H1 (cell line): ENCODE data around the gene KLHL5. TPM values are rescaled to one million over a fixed set of nuclear protein-coding genes. Genes with fewer than 3 reads are reported as not detected.

Experiments
- CTCF ChIA-PET: fragments of 300-600 bp; sonication (Branson Sonifier 250); formaldehyde crosslinking; loops from one replicate; lab custom pipeline; 2021; ENCODE audit not compliant: partially characterized antibody; lab: Charles Lee
- POLR2A ChIA-PET: fragments of 300-600 bp; sonication (Branson Sonifier 250); formaldehyde crosslinking; loops from one replicate; lab custom pipeline; 2021; ENCODE audit warnings: inconsistent platforms; ENCODE audit not compliant: partially characterized antibody; lab: Charles Lee
- DNase-seq, 2 experiments: peaks; one replicate each; pipeline versions ENCODE4 v3.0.0 to v3.0.0-alpha.2; 2010 to 2022; ENCODE audit warnings: low spot score in 2 of 2, low read depth in 1 of 2, mixed read lengths in 1 of 2
- FAIRE-seq: peaks from 2 replicates; lab custom pipeline; 2011; peaks lifted over from hg19 to GRCh38; lab: Jason Lieb, UNC
- H2AFZ ChIP-seq: 2 replicates; pipeline ENCODE4 v1.8.1; 2012; ENCODE audit warnings: low read length, inconsistent platforms
- H2AK5ac ChIP-seq: 2 replicates; pipeline ENCODE4 v1.6.1; 2013; ENCODE audit warnings: low read depth, low read length
- H2BK120ac ChIP-seq: replicated peaks from 2 replicates; pipeline ENCODE3; 2013; ENCODE audit warnings: low read depth, low read length, inconsistent platforms
- H2BK12ac ChIP-seq: 2 replicates; pipeline ENCODE4 v1.6.1; 2013; ENCODE audit warnings: low read depth, low read length
- H2BK15ac ChIP-seq: 2 replicates; pipeline ENCODE4 v1.6.1; 2013; ENCODE audit warnings: low read length
- H2BK20ac ChIP-seq: 2 replicates; pipeline ENCODE4 v1.6.1; 2013; ENCODE audit warnings: low read length
- H2BK5ac ChIP-seq: 2 replicates; pipeline ENCODE4 v1.6.1; 2013; ENCODE audit warnings: low read depth, low read length
- H3K14ac ChIP-seq: 2 replicates; pipeline ENCODE4 v1.6.1; 2013; ENCODE audit warnings: inconsistent platforms; ENCODE audit not compliant: insufficient read length
- H3K18ac ChIP-seq: 2 replicates; pipeline ENCODE4 v1.6.1; 2013; ENCODE audit warnings: low read length; ENCODE audit errors: extremely low read depth
- H3K23ac ChIP-seq: 2 replicates; pipeline ENCODE4 v1.6.1; 2013; ENCODE audit warnings: inconsistent platforms; ENCODE audit not compliant: insufficient read length
- H3K23me2 ChIP-seq: 2 replicates; pipeline ENCODE4 v1.6.1; 2013; ENCODE audit warnings: low read depth, low read length
- H3K27ac ChIP-seq: 2 replicates; pipeline ENCODE4 v1.6.1; 2011; ENCODE audit warnings: low read depth, low read length, inconsistent platforms
- H3K27me3 ChIP-seq, 4 experiments: replicated peaks in 1 of 4; 1 replicate in 1 of 4; 2 replicates in 3 of 4; pipeline versions ENCODE4 v1.6.1 to v1.8.1; 2011 to 2013; ENCODE audit warnings: low read length in 3 of 4, mild to moderate bottlenecking in 3 of 4, inconsistent platforms in 2 of 4, mixed read lengths in 2 of 4, moderate library complexity in 1 of 4; ENCODE audit not compliant: control insufficient read depth in 3 of 4, insufficient read depth in 3 of 4; ENCODE audit errors: extremely low read depth in 1 of 4
- H3K36me3 ChIP-seq, 4 experiments: 2 replicates each; pipeline versions ENCODE4 v1.6.1 to v1.8.1; 2011 to 2013; ENCODE audit warnings: mild to moderate bottlenecking in 4 of 4, low read length in 3 of 4, moderate library complexity in 2 of 4, control low read depth in 1 of 4, inconsistent platforms in 1 of 4; ENCODE audit not compliant: insufficient read depth in 4 of 4, control insufficient read depth in 2 of 4
- H3K4ac ChIP-seq: replicated peaks from 2 replicates; pipeline ENCODE3; 2013; ENCODE audit warnings: low read length, low read depth, mixed read lengths, inconsistent platforms; ENCODE audit not compliant: insufficient read length
- H3K4me1 ChIP-seq, 4 experiments: replicated peaks in 1 of 4; 1 replicate in 1 of 4; 2 replicates in 3 of 4; pipeline versions ENCODE4 v1.6.1 to v1.8.1; 2011 to 2013; ENCODE audit warnings: low read length in 3 of 4, inconsistent platforms in 2 of 4, mixed read lengths in 1 of 4; ENCODE audit not compliant: insufficient read depth in 4 of 4, control insufficient read depth in 3 of 4
- H3K4me2 ChIP-seq, 2 experiments: 2 replicates each; pipeline versions ENCODE4 v1.6.1 to v1.8.1; 2011 to 2013; ENCODE audit warnings: low read depth in 2 of 2, low read length in 2 of 2, control low read depth in 1 of 2, inconsistent platforms in 1 of 2, mild to moderate bottlenecking in 1 of 2; ENCODE audit not compliant: insufficient read depth in 1 of 2
- H3K4me3 ChIP-seq, 4 experiments: fragments of 200-600, 300-600 bp in 1 of 4; sonication (generic), shearing (Covaris generic), sonication (Bioruptor Twin) in 1 of 4; 2 replicates each; pipeline versions ENCODE4 v1.5.1 to v1.8.1; 2011 to 2016; ENCODE audit warnings: low read length in 4 of 4, low read depth in 3 of 4, control low read depth in 2 of 4, inconsistent platforms in 2 of 4, mild to moderate bottlenecking in 2 of 4, mixed read lengths in 1 of 4, moderate library complexity in 1 of 4; ENCODE audit not compliant: insufficient read depth in 2 of 4; ENCODE audit errors: extremely low read depth in 1 of 4
- H3K56ac ChIP-seq: replicated peaks from 2 replicates; pipeline ENCODE3; 2013; ENCODE audit warnings: low read depth, mild to moderate bottlenecking, mixed read lengths, low read length, inconsistent platforms; ENCODE audit not compliant: insufficient read length
- H3K79me1 ChIP-seq: 2 replicates; pipeline ENCODE4 v1.6.1; 2013; ENCODE audit warnings: low read depth, low read length, control low read depth
- H3K79me2 ChIP-seq, 2 experiments: 2 replicates each; pipeline versions ENCODE4 v1.6.1 to v1.8.1; 2012 to 2013; ENCODE audit warnings: low read length in 2 of 2, mild to moderate bottlenecking in 2 of 2, inconsistent platforms in 1 of 2; ENCODE audit not compliant: insufficient read depth in 2 of 2, control insufficient read depth in 1 of 2
- H3K9ac ChIP-seq, 4 experiments: replicated peaks in 1 of 4; 1 replicate in 1 of 4; 2 replicates in 3 of 4; pipeline versions ENCODE4 v1.6.1 to v1.8.1; 2011 to 2013; ENCODE audit warnings: low read depth in 3 of 4, low read length in 3 of 4, control low read depth in 2 of 4, mild to moderate bottlenecking in 2 of 4, moderate library complexity in 2 of 4, inconsistent platforms in 1 of 4; ENCODE audit errors: extremely low read depth in 1 of 4
- H3K9me3 ChIP-seq, 2 experiments: 2 replicates each; pipeline versions ENCODE4 v1.6.1 to v1.8.1; 2012 to 2013; ENCODE audit warnings: mild to moderate bottlenecking in 2 of 2, moderate library complexity in 2 of 2, control low read depth in 1 of 2, inconsistent platforms in 1 of 2, low read depth in 1 of 2, low read length in 1 of 2, mixed read lengths in 1 of 2; ENCODE audit not compliant: insufficient read depth in 2 of 2
- H4K20me1 ChIP-seq, 2 experiments: replicated peaks in 1 of 2; 2 replicates each; pipeline versions ENCODE3 to v1.8.1; 2011 to 2013; ENCODE audit warnings: inconsistent platforms in 2 of 2, low read length in 2 of 2, mild to moderate bottlenecking in 1 of 2; ENCODE audit not compliant: insufficient read depth in 2 of 2, control insufficient read depth in 1 of 2
- H4K5ac ChIP-seq: 2 replicates; pipeline ENCODE4 v1.6.1; 2013; ENCODE audit warnings: low read length, low read depth, mixed read lengths, inconsistent platforms; ENCODE audit not compliant: insufficient read length
- H4K8ac ChIP-seq: 2 replicates; pipeline ENCODE4 v1.8.0; 2013; ENCODE audit warnings: mild to moderate bottlenecking, moderate library complexity, low read length, inconsistent platforms; ENCODE audit not compliant: insufficient read depth; ENCODE audit errors: extremely low read depth
- H4K91ac ChIP-seq: replicated peaks from 2 replicates; pipeline ENCODE3; 2013; ENCODE audit warnings: low read length, mixed read lengths, inconsistent platforms; ENCODE audit not compliant: insufficient read length
- ATF2 ChIP-seq: IDR thresholded peaks from 2 replicates; pipeline ENCODE4 v1.6.1; 2012; ENCODE audit warnings: low read length, inconsistent platforms
- BRCA1 ChIP-seq: IDR thresholded peaks from 2 replicates; pipeline ENCODE4 v1.6.1; 2012; ENCODE audit warnings: low read depth, low read length, improper control_type of control experiment
- CBX5 ChIP-seq: fragments of 300-800, 300-1000 bp; sonication (generic); IDR thresholded peaks from 2 replicates; pipeline ENCODE4 v1.7.1; 2016; ENCODE audit warnings: antibody characterized with exemption, low read length, low read depth
- CEBPB ChIP-seq: IDR thresholded peaks from 2 replicates; pipeline ENCODE4 v1.6.1; 2012; ENCODE audit warnings: low read depth, low read length
- CHD2 ChIP-seq: IDR thresholded peaks from 2 replicates; pipeline ENCODE4 v1.6.1; 2012; ENCODE audit warnings: low read length, improper control_type of control experiment
- CREB1 ChIP-seq: IDR thresholded peaks from 2 replicates; pipeline ENCODE4 v1.6.1; 2012; ENCODE audit warnings: inconsistent platforms
- FOSL1 ChIP-seq: IDR thresholded peaks from 2 replicates; pipeline ENCODE4 v1.6.1; 2011; ENCODE audit warnings: mild to moderate bottlenecking, low read depth, low read length, moderate library complexity; ENCODE audit not compliant: insufficient read depth
- JUND ChIP-seq: IDR thresholded peaks from 2 replicates; pipeline ENCODE4 v1.6.1; 2011; ENCODE audit warnings: mild to moderate bottlenecking, improper control_type of control experiment, low read length
- NANOG ChIP-seq: IDR thresholded peaks from 2 replicates; pipeline ENCODE4 v1.6.1; 2011; ENCODE audit warnings: low read length, low read depth, mild to moderate bottlenecking, inconsistent platforms; ENCODE audit not compliant: insufficient read depth, poor library complexity, severe bottlenecking
- RAD21 ChIP-seq, 2 experiments: IDR thresholded peaks in 1 of 2; conservative IDR thresholded peaks in 1 of 2; 2 replicates each; pipeline ENCODE4 v1.6.1; 2011; ENCODE audit warnings: low read depth in 2 of 2, low read length in 2 of 2, improper control_type of control experiment in 1 of 2, inconsistent platforms in 1 of 2, mild to moderate bottlenecking in 1 of 2, moderate library complexity in 1 of 2
- SP4 ChIP-seq: IDR thresholded peaks from 2 replicates; pipeline ENCODE4 v1.6.1; 2012; ENCODE audit warnings: low read length, inconsistent platforms
- SUZ12 ChIP-seq: fragments of 200-600 bp; sonication (generic); IDR thresholded peaks from 2 replicates; pipeline ENCODE4 v1.6.1; 2012; ENCODE audit warnings: mild to moderate bottlenecking, inconsistent platforms, low read length, moderate library complexity, mixed read lengths
- TEAD4 ChIP-seq: IDR thresholded peaks from 2 replicates; pipeline ENCODE4 v1.6.1; 2012; ENCODE audit warnings: low read depth, low read length, inconsistent platforms, mixed read lengths
- YY1 ChIP-seq: IDR thresholded peaks from 2 replicates; pipeline ENCODE4 v1.6.1; 2011; ENCODE audit warnings: low read depth, mild to moderate bottlenecking, low read length
- WGBS, 2 experiments: shearing (Covaris generic) in 1 of 2; methylation state at CpG; one replicate each; pipeline versions ENCODE4 v1.1.6 to v1.1.7; 2013 to 2015; ENCODE audit warnings: low lambda C conversion rate in 2 of 2, mixed read lengths in 2 of 2, inconsistent platforms in 1 of 2, low coverage in 1 of 2, missing lambda C conversion rate in 1 of 2; ENCODE audit not compliant: insufficient replicate concordance in 2 of 2, insufficient coverage in 1 of 2, insufficient read length in 1 of 2; ENCODE audit errors: extremely low coverage in 1 of 2, missing lambda C conversion rate in 1 of 2; 5-methylcytosine and 5-hydroxymethylcytosine counted together
- polyA plus RNA-seq, 7 experiments: library from polyadenylated mRNA; depleted of rRNA in 3 of 7; stranded (reverse) in 5 of 7; unstranded in 2 of 7; fragments of >200 nt in 5 of 7; fragments of 200-250 nt in 2 of 7; gene quantifications; 1 replicate in 5 of 7; 2 replicates in 1 of 7; 4 replicates in 1 of 7; pipeline versions ENCODE4 v1.2.1 to v1.2.3, GENCODE V29; 2011 to 2013; ENCODE audit warnings: missing spikeins in 2 of 7, mixed read lengths in 2 of 7
- total RNA-seq: library from RNA; stranded (reverse); fragmentation: NEBNext Ultra II Directional; extraction: Animal tissue kit (Norgen Biotek cat#: 25700); gene quantifications from 2 replicates; pipeline ENCODE4 v1.2.1, GENCODE V29; 2021

The KLHL5 gene
- total and polyA plus RNA-seq, 2 of the 8 experiments (the other 6 are each of a cell fraction or from before 2014, with no cell fraction given) = 13.0 to 23.6 TPM

GRCh38 chr4:39068907-39069306 is 6.9 kb downstream of the KLHL5 start:
- H3K9ac ChIP-seq = no peak overlapping the region
- ChIA-PET CTCF (interaction anchor here (0.8 to 1.7 kb wide), 2 partner anchors 11 to 28 kb away, joined by 3 to 5 read pairs; no protein-coding TSS in a partner anchor), POLR2A (interaction anchor here (0.6 kb wide), 1 partner anchor 12 kb away, joined by 3 read pairs; no protein-coding TSS in a partner anchor)
- H3K79me2 ChIP-seq = no peaks in the 10 kb centered on the region
- H4K91ac ChIP-seq = no peak overlapping the region
- 72% methylated on average over 3 of the region's 3 CpGs; no CpG with 5 or more reads in 1 of the 2 experiments for WGBS, 2 experiments
- H2BK5ac ChIP-seq = no peak overlapping the region
- H3K27ac ChIP-seq = no peak overlapping the region
- no peaks in the 10 kb centered on the region for H3K4me1 ChIP-seq
- H2BK20ac ChIP-seq = no peak overlapping the region
- H3K79me1 ChIP-seq = no peaks in the 10 kb centered on the region
- no peak overlapping the region for H2AK5ac ChIP-seq
- no peak overlapping the region for H3K4ac ChIP-seq
- H4K20me1 ChIP-seq = no peaks in the 10 kb centered on the region
- no peak overlapping the region for H2AFZ ChIP-seq
- no peaks in the 10 kb centered on the region for H3K36me3 ChIP-seq
- no peak overlapping the region for H2BK15ac ChIP-seq
- H3K23me2 ChIP-seq = no peaks in the 10 kb centered on the region
- no peak overlapping the region for H4K5ac ChIP-seq
- H3K23ac ChIP-seq = no peak overlapping the region
- H3K9me3 ChIP-seq = no peaks in the 10 kb centered on the region
- no peak overlapping the region for H4K8ac ChIP-seq
- no peak overlapping the region for H3K56ac ChIP-seq
- H3K18ac ChIP-seq = no peak overlapping the region
- no peak for DNase-seq
- FAIRE-seq = no peak
- H2BK120ac ChIP-seq = no peak overlapping the region
- no peak overlapping the region for H2BK12ac ChIP-seq
- H3K4me2 ChIP-seq = no peak overlapping the region
- no peak overlapping the region for H3K4me3 ChIP-seq
- no peak overlapping the region for H3K14ac ChIP-seq
- no peaks in the 10 kb centered on the region for H3K27me3 ChIP-seq
- TF ChIP-seq CREB1 (no peak), TEAD4 (no peak), NANOG (no peak), RAD21 (IDR thresholded peaks at IDR 0.05 in 1 of 2, conservative IDR thresholded peaks at IDR 0.05 in 1 of 2; ENCODE audit: low read depth in 2 of 2, low read length in 2 of 2) (no peak), JUND (no peak), ATF2 (no peak), FOSL1 (no peak), BRCA1 (no peak), CBX5 (no peak), CHD2 (no peak), YY1 (no peak), SUZ12 (no peak), CEBPB (no peak), SP4 (no peak)
